H1 (cell line): Measurements from ENCODE around the gene NDUFV1. TPM values are rescaled to one million over a fixed set of nuclear protein-coding genes. Genes with fewer than 3 reads are reported as not detected.

ENCODE experiments used
- BACH1 ChIP-seq: IDR thresholded peaks from 2 replicates; pipeline ENCODE4 v1.6.1; 2012; ENCODE audit warnings: low read length, improper control_type of control experiment
- EZH2 ChIP-seq: fragments of 200-600 bp; sonication (generic); IDR thresholded peaks from 2 replicates; pipeline ENCODE4 v1.7.1; 2012; ENCODE audit warnings: low read depth, mild to moderate bottlenecking, moderate library complexity, low read length, inconsistent platforms; ENCODE audit not compliant: severe bottlenecking
- HDAC6 ChIP-seq: IDR thresholded peaks from one replicate; pipeline ENCODE4 v1.7.1; 2012; ENCODE audit warnings: low read depth, mild to moderate bottlenecking, inconsistent platforms, low read length, moderate library complexity
- JUN ChIP-seq: IDR thresholded peaks from 2 replicates; pipeline ENCODE4 v1.6.1; 2011; ENCODE audit warnings: low read depth, mild to moderate bottlenecking, improper control_type of control experiment, low read length
- RBBP5 ChIP-seq: IDR thresholded peaks from 2 replicates; pipeline ENCODE4 v1.7.1; 2012; ENCODE audit warnings: low read depth, mild to moderate bottlenecking, inconsistent platforms, low read length, moderate library complexity, borderline replicate concordance
- SP2 ChIP-seq: IDR thresholded peaks from 2 replicates; pipeline ENCODE4 v1.6.1; 2012; ENCODE audit warnings: mild to moderate bottlenecking, low read length, inconsistent platforms
- TCF12 ChIP-seq: IDR thresholded peaks from 2 replicates; pipeline ENCODE4 v1.6.1; 2011; ENCODE audit warnings: low read depth, mild to moderate bottlenecking, low read length
- polyA plus RNA-seq, 7 experiments: library from polyadenylated mRNA; depleted of rRNA in 3 of 7; stranded (reverse) in 5 of 7; unstranded in 2 of 7; fragments of >200 nt in 5 of 7; fragments of 200-250 nt in 2 of 7; gene quantifications; 1 replicate in 5 of 7; 2 replicates in 1 of 7; 4 replicates in 1 of 7; pipeline versions ENCODE4 v1.2.1 to v1.2.3, GENCODE V29; 2011 to 2013; ENCODE audit warnings: missing spikeins in 2 of 7, mixed read lengths in 2 of 7
- total RNA-seq: library from RNA; stranded (reverse); fragmentation: NEBNext Ultra II Directional; extraction: Animal tissue kit (Norgen Biotek cat#: 25700); gene quantifications from 2 replicates; pipeline ENCODE4 v1.2.1, GENCODE V29; 2021

NDUFV1 gene
- total and polyA plus RNA-seq, 2 of the 8 experiments (the other 6 are each of a cell fraction or from before 2014, with no cell fraction given): 125 to 131 TPM

- TF ChIP-seq BACH1: no peak
- no peak for TF ChIP-seq EZH2
- no peak for TF ChIP-seq SP2
- no peak for TF ChIP-seq HDAC6
- TF ChIP-seq TCF12: no peak
- no peak for TF ChIP-seq RBBP5
- TF ChIP-seq JUN: no peak
Measured at GRCh38 chr11:67641338-67642172, 34.8 kb downstream of the NDUFV1 start (continued).
